Activated T-cell treated with anti-CD3 and anti-CD28 coated beads for 48 hours (primary cell): ENCODE results near the gene ALOX15B.
"Not testable (repeated sequence)": the region's sequence is repeated elsewhere in the genome, so short reads cannot be mapped to it uniquely, and the experiment has no call there.

Source experiments
- DNase-seq: peaks from one replicate; pipeline ENCODE4 v3.0.0-alpha.2; 2020; ENCODE audit warnings: low read depth

Gene ALOX15B

GRCh38 chr17:8062807-8063483, 24.1 kb downstream of the ALOX15B start:
- no peak for DNase-seq

GRCh38 chr17:8063761-8064534, 25.1 kb downstream of the ALOX15B start:
- no peak for DNase-seq

GRCh38 chr17:8064561-8065019, 25.7 kb downstream of the ALOX15B start:
- DNase-seq, result no peak

GRCh38 chr17:8066841-8067775, 28.2 kb downstream of the ALOX15B start:
- DNase-seq, result no peak

- DNase-seq, result no peak
Measured at GRCh38 chr17:8067806-8068205, 28.9 kb downstream of the ALOX15B start.

GRCh38 chr17:8068736-8069586, 30.1 kb downstream of the ALOX15B start:
- no peak for DNase-seq

GRCh38 chr17:8069587-8069860, 30.7 kb downstream of the ALOX15B start:
- no peak for DNase-seq

- no peak for DNase-seq
Measured at GRCh38 chr17:8071496-8071895, 32.6 kb downstream of the ALOX15B start.

GRCh38 chr17:8072341-8072728, 33.5 kb downstream of the ALOX15B start:
- no peak for DNase-seq

GRCh38 chr17:8072729-8073461, 34.0 kb downstream of the ALOX15B start:
- no peak for DNase-seq

- DNase-seq, result peak; percentile 81
Measured at GRCh38 chr17:8073627-8074484, 35.0 kb downstream of the ALOX15B start.

GRCh38 chr17:8074554-8074953, 35.7 kb downstream of the ALOX15B start:
- DNase-seq, result no peak

- DNase-seq, result no peak
Measured at GRCh38 chr17:8075081-8075480, 36.2 kb downstream of the ALOX15B start.

- no peak for DNase-seq
Measured at GRCh38 chr17:8075574-8076342, 36.9 kb downstream of the ALOX15B start.

GRCh38 chr17:8076502-8077266, 37.8 kb downstream of the ALOX15B start:
- DNase-seq, result no peak

- not testable (repeated sequence) for DNase-seq
Measured at GRCh38 chr17:8077939-8078338, 39.1 kb downstream of the ALOX15B start.

GRCh38 chr17:8079291-8080207, 40.7 kb downstream of the ALOX15B start:
- peak; percentile 82 for DNase-seq
